ENCODE measurements around the gene EXD1.
"Not testable (repeated sequence)": the region's sequence is repeated elsewhere in the genome, so short reads cannot be mapped to it uniquely, and the experiment has no call there.

Gene EXD1, protein sequence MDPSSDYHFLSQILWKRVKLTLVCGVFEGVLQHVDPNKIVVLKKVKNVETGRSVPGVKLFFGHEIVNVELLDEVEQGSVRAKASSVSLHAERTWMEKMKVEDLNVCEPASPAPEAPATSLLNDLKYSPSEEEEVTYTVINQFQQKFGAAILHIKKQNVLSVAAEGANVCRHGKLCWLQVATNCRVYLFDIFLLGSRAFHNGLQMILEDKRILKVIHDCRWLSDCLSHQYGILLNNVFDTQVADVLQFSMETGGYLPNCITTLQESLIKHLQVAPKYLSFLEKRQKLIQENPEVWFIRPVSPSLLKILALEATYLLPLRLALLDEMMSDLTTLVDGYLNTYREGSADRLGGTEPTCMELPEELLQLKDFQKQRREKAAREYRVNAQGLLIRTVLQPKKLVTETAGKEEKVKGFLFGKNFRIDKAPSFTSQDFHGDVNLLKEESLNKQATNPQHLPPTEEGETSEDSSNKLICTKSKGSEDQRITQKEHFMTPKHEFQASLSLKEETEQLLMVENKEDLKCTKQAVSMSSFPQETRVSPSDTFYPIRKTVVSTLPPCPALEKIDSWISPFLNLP

DNA sequence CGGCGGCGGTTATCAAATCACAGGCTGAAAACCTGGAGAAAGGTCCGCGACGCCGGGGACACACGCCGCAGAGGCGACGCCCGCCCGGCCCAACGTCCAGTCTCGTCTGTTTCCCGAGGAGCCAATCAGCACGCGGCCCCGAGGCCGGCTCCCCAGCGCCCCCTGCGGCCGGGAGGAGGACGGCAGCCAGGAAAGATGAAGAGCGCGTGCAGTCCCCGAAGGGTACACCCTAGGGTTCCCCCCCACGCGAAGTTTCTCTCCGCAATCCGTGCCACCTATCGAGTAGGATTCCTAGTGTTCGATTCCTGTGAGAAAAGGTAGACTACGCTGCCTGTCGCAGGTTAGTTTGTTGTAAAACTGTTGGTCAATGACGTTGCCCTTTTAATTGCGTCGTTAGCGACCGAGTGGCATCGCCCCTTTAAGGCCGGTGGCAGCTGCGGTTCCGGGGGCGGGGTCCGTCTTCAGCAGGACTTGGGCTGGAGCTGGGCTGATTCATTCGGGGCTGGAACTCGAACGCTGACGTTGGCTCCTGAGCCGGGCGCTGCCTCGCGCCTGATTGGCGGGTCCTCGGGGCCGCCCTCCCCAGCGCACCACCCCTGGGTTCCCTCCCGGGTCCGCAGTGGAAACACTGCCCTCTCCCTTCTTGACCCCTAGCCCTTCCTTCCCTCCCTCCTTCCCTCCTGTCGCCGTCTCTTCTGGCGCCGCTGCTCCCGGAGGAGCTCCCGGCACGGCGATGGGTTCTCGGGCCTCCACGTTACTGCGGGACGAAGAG lies at the start of gene EXD1, which contains the start of gene CHP1:
TSS of gene EXD1 (minus strand) at position 108 of the 772 bp plus-strand sequence. CDS start 4,182 bp downstream, outside the sequence.
TSS of gene CHP1 (plus strand) at position 619 of the 772 bp plus-strand sequence. CDS start at position 734, 115 bp downstream.
- Histone ChIP-seq H3K27me3 (no peaks in the 10 kb centered on the region), H4K20me1 (peaks cover 0 to 36% (median 14%) of the 10 kb centered on the region in 11 experiments; a peak in 11 of 22 replicates), H3K9me3 (replicated peaks in 1 of 11) (no peaks in the 10 kb centered on the region), H3K9ac (peak within 1 kb of the TSS; percentile 76 to 91 (median 88)), H3K36me3 (peaks cover 0 to 8% (median 0%) of the 10 kb centered on the region in 11 experiments; a peak in 4 of 22 replicates), H3K4me1 (peaks cover 14 to 25% (median 22%) of the 10 kb centered on the region in 10 experiments), H3K27ac (peak within 1 kb of the TSS; percentile 71 to 91 (median 85)), H3K4me2 (peak within 1 kb of the TSS; percentile 86 to 96 (median 90)), H3K4me3 (peak within 1 kb of the TSS; percentile 70 to 94 (median 83))
- no peak for TF ChIP-seq Cebpa-rat (IDR thresholded peaks at IDR 0.05)

DNA sequence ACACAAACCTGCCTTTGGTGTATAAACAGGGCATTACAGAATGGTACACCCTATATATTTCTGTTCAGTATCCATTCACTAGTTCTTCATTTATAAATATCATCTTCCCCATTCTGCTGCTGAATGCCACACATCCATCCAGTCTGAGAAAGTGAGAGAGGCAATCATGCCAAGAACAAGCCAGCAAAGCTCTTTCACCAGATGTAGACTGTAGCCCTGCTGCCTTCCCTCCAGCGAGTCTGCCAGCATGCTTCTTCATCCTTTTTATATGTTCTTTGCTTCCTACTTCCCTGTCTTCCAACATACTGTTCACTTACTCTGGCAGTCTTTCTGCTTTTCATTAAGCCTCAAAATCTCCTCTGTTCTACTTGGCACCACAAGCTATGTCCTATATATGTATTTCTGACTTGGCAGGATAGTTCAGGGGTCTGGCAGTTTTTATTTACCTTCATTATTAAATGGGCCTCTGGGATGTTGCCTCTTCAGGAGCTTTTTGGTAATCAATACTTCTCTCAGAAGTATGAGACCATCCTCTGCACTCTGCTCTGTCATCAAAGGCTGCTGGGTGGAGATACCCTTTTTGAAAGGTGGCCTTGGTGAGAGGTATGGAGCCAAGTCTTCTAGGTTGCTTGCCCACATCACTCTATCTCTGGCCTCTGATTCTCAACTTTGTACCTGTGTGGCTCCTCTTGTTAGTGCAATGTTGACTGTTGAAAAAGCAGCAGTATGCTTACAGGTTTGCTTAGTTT lies 49.2 kb upstream of the EXD1 start:
- H3K36me3 ChIP-seq, result peaks cover 35 to 63% (median 46%) of the 10 kb centered on the region in 11 experiments
- H3K27ac ChIP-seq, result no peak overlapping the region
- peaks cover 8 to 27% (median 21%) of the 10 kb centered on the region in 10 experiments for H3K4me1 ChIP-seq
- TF ChIP-seq Cebpa-rat (IDR thresholded peaks at IDR 0.05), result no peak
- H4K20me1 ChIP-seq, result no peaks in the 10 kb centered on the region
- H3K9ac ChIP-seq, result no peak overlapping the region
- no peak overlapping the region for H3K4me3 ChIP-seq
- H3K4me2 ChIP-seq, result no peak overlapping the region
- H3K9me3 ChIP-seq (replicated peaks in 1 of 11), result no peaks in the 10 kb centered on the region
- H3K27me3 ChIP-seq, result no peaks in the 10 kb centered on the region

DNA sequence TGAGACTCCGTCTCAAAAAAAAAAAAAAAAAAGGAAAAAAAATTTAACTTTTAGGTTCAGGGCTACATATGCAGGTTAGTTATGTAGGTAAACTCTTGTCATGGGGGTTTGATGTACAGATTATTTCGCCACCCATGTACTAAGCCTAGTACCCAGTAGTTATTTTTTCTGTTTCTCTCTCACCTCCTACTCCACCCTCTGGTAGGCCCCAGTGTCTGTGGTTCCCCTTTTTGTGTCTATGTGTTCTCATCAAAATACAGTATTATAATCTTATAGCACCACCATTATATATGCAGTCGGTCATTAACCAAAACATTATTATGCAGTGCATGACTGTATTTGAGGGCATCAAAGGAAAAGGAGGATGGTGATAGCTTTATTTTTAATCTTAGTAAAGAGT lies 47.8 kb upstream of the EXD1 start:
- no peak overlapping the region for H3K4me2 ChIP-seq
- H3K27ac ChIP-seq, result no peak overlapping the region

DNA sequence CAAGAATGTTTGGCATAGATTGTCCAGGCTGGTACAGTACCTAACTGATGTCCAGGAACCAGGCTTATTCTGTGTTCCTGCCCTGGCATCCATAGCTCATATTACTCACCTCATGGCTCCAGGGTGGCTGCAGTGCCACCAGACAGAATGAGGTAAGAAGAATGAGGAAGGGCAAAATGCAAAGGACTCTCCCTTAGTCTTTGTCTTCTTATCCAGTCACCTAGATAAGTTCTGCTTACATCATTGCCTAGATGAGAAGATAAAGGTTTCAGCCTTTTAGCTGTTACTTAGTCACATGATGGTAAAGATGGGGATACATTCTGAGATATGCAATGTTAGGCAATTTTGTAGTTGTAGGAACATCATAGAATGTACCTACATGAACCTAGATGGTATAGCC lies 46.3 kb upstream of the EXD1 start:
- no peaks in the 10 kb centered on the region for H3K27me3 ChIP-seq
- no peak for TF ChIP-seq Cebpa-rat (IDR thresholded peaks at IDR 0.05)
- H3K36me3 ChIP-seq, result peaks cover 58 to 88% (median 72%) of the 10 kb centered on the region in 11 experiments
- no peak overlapping the region for H3K27ac ChIP-seq
- peaks cover 0 to 10% (median 9%) of the 10 kb centered on the region in 10 experiments; a peak in 13 of 20 replicates for H3K4me1 ChIP-seq
- no peaks in the 10 kb centered on the region for H4K20me1 ChIP-seq
- H3K9ac ChIP-seq, result no peak overlapping the region
- no peak overlapping the region for H3K4me2 ChIP-seq
- H3K4me3 ChIP-seq, result no peak overlapping the region
- H3K9me3 ChIP-seq (replicated peaks in 1 of 11), result no peaks in the 10 kb centered on the region

More for the DNA sequence above, 47.8 kb upstream of the EXD1 start:
- Histone ChIP-seq H3K4me1 (peaks cover 6 to 25% (median 20%) of the 10 kb centered on the region in 10 experiments), H3K9ac (no peak overlapping the region), H3K4me3 (no peak overlapping the region), H3K27me3 (no peaks in the 10 kb centered on the region), H3K9me3 (replicated peaks in 1 of 11) (no peaks in the 10 kb centered on the region), H4K20me1 (no peaks in the 10 kb centered on the region), H3K36me3 (peaks cover 47 to 74% (median 57%) of the 10 kb centered on the region in 11 experiments)
- no peak for TF ChIP-seq Cebpa-rat (IDR thresholded peaks at IDR 0.05)

DNA sequence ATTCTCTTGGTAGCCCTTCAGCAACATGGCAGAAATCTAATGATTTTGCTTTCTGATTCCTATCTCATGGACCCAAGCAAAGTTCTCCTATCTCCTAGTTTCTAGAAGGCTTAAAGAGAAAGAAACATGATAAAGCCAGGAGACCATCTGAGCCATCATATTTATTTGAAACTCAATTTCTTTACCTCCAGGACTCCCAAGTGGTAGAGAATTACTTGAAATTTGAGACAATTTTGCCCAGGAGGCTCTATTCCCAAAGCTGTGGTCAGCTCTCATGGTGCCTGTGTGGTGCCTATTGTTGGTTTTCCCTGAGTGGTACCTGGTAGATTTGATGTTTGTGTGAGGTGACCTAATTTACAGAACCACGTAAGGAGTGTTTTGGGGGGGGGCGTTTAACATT lies 39.3 kb upstream of the EXD1 start:
- no peak for TF ChIP-seq Cebpa-rat (IDR thresholded peaks at IDR 0.05)
- Histone ChIP-seq H3K27ac (no peak overlapping the region), H3K9me3 (replicated peaks in 1 of 11) (no peaks in the 10 kb centered on the region), H4K20me1 (no peaks in the 10 kb centered on the region), H3K36me3 (peaks cover 54 to 100% (median 77%) of the 10 kb centered on the region in 11 experiments), H3K4me2 (no peak overlapping the region), H3K9ac (no peak overlapping the region), H3K4me1 (peaks cover 0 to 9% (median 0%) of the 10 kb centered on the region in 10 experiments; a peak in 4 of 20 replicates), H3K4me3 (no peak overlapping the region), H3K27me3 (no peaks in the 10 kb centered on the region)

DNA sequence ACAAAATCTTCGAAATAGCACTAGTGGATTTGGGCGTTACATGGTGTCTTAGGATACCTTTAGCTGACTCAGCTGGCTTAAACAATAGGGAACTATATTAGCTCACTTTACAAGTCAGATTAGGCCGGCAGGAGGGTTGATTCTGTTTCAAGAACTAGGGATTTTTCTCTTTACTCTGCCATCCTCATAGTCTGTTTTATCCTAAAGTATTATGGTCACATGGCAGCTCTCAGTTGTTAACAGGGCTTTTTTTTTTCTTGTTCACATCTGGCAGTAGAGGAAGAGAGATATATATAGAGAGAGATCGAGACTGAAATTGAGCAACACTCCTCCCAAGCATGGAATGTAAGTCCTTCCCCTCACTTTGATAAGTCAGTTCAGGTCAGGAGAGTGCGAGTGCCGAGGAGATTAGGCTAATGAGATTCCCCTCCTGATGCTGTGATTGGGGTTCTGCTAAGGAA lies 33.4 kb upstream of the EXD1 start:
- Histone ChIP-seq H3K4me3 (no peak overlapping the region; a peak in 2 of 20 replicates), H3K27ac (peak overlapping the region in 9 of 11 experiments; percentile 29 to 79 (median 72); a peak in 17 of 22 replicates), H3K4me2 (peak overlapping the region; percentile 13 to 77 (median 51); a peak in 20 of 22 replicates)

DNA sequence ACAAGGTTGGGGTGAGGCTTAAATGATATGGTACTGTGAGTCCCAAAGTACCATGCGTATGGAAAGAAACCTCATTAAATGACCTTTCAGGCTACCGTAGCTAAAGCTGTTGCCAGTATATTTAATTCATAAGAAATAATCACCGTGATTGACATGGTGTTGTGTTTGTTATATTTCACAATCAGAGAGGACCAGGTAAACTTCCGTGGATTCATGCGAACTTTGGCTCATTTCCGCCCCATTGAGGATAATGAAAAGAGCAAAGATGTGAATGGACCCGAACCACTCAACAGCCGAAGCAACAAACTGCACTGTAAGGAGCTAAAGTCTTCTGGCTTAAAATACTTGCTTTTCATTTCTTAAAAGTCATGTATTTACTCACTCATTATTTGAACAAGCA lies 32.0 kb upstream of the EXD1 start:
- Histone ChIP-seq H3K9ac (no peak overlapping the region), H3K4me2 (no peak overlapping the region)

More for the DNA sequence above, 33.4 kb upstream of the EXD1 start:
- peak overlapping the region in 7 of 11 experiments; percentile 18 to 50 (median 32); a peak in 14 of 22 replicates for H3K9ac ChIP-seq
- TF ChIP-seq Cebpa-rat (IDR thresholded peaks at IDR 0.05), result peak in 4 of 11 experiments; percentile 28 to 58 (median 50); a peak in 4 of 22 replicates
- H3K4me1 ChIP-seq, result peaks cover 23 to 45% (median 34%) of the 10 kb centered on the region in 10 experiments
- H3K27me3 ChIP-seq, result no peaks in the 10 kb centered on the region
- peaks cover 52 to 93% (median 69%) of the 10 kb centered on the region in 11 experiments for H3K36me3 ChIP-seq
- H3K9me3 ChIP-seq (replicated peaks in 1 of 11), result peaks cover 11 to 24% (median 16%) of the 10 kb centered on the region in 11 experiments; a peak in 19 of 22 replicates
- no peaks in the 10 kb centered on the region; a peak in 1 of 22 replicates for H4K20me1 ChIP-seq

DNA sequence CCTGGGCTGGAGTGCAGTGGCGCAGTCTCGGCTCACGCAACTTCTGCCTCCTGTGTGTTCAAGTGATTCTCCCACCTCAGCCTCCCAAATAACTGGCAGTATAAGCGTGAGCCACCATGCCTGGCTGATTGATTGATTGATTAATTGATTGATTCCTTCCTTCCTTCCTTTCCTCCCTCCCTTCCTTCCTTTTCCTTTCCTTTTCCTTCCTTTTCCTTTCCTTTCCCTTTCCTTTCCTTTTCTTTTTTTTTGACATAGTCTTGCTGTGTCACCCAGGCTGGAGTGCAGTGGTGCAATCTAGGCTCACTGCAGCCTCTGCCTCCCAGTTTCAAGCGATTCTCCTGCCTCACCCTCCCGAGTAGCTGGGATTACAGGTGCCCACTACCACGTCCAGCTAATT lies 30.4 kb upstream of the EXD1 start:
- not testable (repeated sequence) for H3K9ac ChIP-seq

More for the DNA sequence above, 32.0 kb upstream of the EXD1 start:
- TF ChIP-seq Cebpa-rat (IDR thresholded peaks at IDR 0.05), result 0 out of 22 replicates have a peak, but pooled peaks of 1 of the 11 experiments have one; percentile 8
- peak overlapping the region in 4 of 11 experiments; percentile 71 to 79 (median 73); a peak in 2 of 22 replicates for H3K27ac ChIP-seq
- H3K9me3 ChIP-seq (replicated peaks in 1 of 11), result peaks cover 11 to 24% (median 16%) of the 10 kb centered on the region in 11 experiments; a peak in 19 of 22 replicates
- peaks cover 31 to 51% (median 40%) of the 10 kb centered on the region in 10 experiments for H3K4me1 ChIP-seq
- no peaks in the 10 kb centered on the region for H3K27me3 ChIP-seq
- H3K4me3 ChIP-seq, result no peak overlapping the region
- no peaks in the 10 kb centered on the region; a peak in 1 of 22 replicates for H4K20me1 ChIP-seq
- peaks cover 57 to 88% (median 69%) of the 10 kb centered on the region in 11 experiments for H3K36me3 ChIP-seq

More for the DNA sequence above, 30.4 kb upstream of the EXD1 start:
- not testable (repeated sequence) for H3K27ac ChIP-seq, H3K4me3 ChIP-seq, H4K20me1 ChIP-seq, H3K27me3 ChIP-seq
- H3K36me3 ChIP-seq, result peaks cover 52 to 85% (median 64%) of the 10 kb centered on the region in 11 experiments
- H3K4me2 ChIP-seq, result peak overlapping the region in 3 of 11 experiments; percentile 1 to 17 (median 6); a peak in 2 of 22 replicates
- H3K4me1 ChIP-seq, result peaks cover 31 to 50% (median 45%) of the 10 kb centered on the region in 10 experiments
- peaks cover 11 to 24% (median 16%) of the 10 kb centered on the region in 11 experiments; a peak in 19 of 22 replicates for H3K9me3 ChIP-seq (replicated peaks in 1 of 11)

Measured in BLaER1 treated with 17β-estradiol and CSF1 and Interleukin-3, amounts not matched to agents 10 nM and 100 nM (cell line).